Fibroblast of skin of left quadriceps (primary cell): ENCODE measurements around the gene ZSCAN30.
"Not testable (repeated sequence)": the region's sequence is repeated elsewhere in the genome, so short reads cannot be mapped to it uniquely, and the experiment has no call there.

Experiments used
- DNase-seq, 2 experiments: peaks; one replicate each; pipeline ENCODE4 v3.0.0-alpha.2; 2013; ENCODE audit warnings: low read depth in 2 of 2

ZSCAN30 gene

DNA sequence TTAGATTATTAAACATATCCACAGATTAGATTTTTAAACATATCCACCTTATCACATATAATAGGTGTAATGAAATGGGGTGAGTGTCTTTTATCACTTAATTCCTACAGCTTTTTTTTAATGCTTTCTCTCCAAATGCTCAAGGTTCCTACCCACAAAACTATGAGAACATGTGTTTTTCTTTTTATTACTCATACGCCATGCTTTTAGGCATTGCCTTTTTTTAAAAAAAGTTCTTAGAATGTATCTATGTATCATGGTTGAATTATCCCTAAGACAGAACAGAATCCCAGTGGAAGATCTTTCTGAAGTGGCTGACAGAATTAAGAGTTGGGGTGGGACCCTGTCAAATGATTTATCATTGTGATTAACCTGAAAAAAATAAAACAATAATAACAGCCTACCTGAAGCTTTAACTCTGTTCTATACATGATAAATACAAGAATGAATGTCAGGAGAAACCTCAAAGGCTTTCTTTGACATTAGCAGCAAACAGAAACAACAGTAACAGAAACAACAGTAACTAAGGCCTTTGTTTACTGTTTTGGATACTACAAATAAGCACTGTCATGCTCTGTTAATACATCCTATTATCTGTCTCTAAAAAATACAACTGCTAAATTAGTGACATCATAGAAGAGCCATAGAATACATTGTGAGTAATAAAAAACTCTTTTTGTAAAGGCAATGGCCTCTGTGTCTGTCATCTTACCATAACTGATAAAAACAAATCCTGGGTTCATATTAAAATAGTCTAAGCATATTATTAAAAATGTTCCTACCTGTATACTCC, 53.3 kb downstream of the ZSCAN30 start:
- no peak for DNase-seq

- DNase-seq: peak; percentile 28 to 31
Measured at GRCh38 chr18:35231052-35231451, 59.0 kb downstream of the ZSCAN30 start.

- no peak for DNase-seq
Measured at GRCh38 chr18:35227254-35227653, 62.8 kb downstream of the ZSCAN30 start.

GRCh38 chr18:35223797-35224196, 66.2 kb downstream of the ZSCAN30 start:
- no peak for DNase-seq

- DNase-seq: no peak
Measured at GRCh38 chr18:35220424-35220823, 69.6 kb downstream of the ZSCAN30 start.

DNA sequence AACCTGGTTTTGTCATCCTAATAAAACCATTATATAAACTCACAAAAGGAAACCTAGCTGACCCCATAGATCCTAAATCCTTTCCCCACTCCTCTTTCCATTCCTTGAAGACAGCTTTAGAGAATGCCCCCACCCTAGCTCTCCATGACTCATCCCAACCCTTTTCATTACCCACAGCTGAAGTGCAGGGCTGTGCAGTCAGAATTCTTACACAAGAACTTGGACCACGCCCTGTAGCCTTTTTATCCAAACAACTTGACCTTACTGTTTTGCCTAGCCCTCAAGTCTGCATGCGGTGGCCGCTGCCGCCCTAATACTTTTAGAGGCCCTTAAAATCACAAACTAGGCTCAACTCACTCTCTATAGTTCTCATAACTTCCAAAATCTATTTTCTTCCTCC, 70.7 kb downstream of the ZSCAN30 start:
- not testable (repeated sequence) for DNase-seq

DNA sequence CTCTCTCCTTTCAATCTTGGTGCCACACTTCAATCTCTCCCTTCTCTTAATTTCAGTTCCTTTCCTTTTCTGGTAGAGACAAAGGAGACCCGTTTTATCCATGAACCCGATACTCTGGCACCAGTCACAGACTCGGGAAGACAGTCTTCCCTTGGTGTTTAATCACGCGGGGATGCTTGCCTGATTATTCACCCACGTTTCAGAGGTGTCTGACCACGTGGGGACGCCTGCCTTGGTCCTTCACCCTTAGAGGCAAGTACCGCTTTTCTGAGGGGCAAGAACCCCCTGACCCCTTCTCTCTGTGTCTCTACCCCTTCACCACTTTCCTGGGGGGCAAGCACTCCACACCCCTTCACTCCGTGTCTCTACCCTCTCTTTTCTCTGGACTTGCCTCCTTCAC, 73.4 kb downstream of the ZSCAN30 start:
- DNase-seq: not testable (repeated sequence)

GRCh38 chr18:35215026-35215425, 75.0 kb downstream of the ZSCAN30 start:
- no peak for DNase-seq

GRCh38 chr18:35205746-35206458, 84.1 kb downstream of the ZSCAN30 start:
- DNase-seq: not testable (repeated sequence)

- DNase-seq: no peak
Measured at GRCh38 chr18:35205199-35205712, 84.8 kb downstream of the ZSCAN30 start.

DNA sequence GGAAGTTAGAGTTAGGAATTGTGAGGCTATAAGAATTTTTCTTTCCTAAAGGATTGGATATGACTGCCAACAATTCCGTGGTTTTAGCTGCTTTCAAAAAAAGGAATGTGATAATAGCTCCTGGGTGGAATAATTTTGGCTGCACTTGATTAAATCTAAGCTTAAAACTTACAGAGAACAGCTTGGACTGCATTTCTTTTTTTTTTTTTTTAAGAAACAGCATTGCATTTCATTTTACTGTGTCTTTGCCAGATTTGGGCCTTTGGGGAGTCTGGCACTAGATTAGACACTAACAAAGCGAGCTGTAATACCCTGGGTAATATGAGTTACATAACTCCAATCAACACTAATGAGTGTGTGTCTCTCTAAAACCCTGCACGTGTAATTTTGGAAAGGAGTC, 87.0 kb downstream of the ZSCAN30 start:
- DNase-seq: peak; percentile 44 to 62

GRCh38 chr18:35201256-35201931, 88.6 kb downstream of the ZSCAN30 start:
- DNase-seq: no peak
